ENCODE results near the gene KIAA1958.

Gene KIAA1958

GRCh38 chr9:112472996-112473395 is 13.6 kb upstream of the KIAA1958 start:
- Histone ChIP-seq H3K4me3 (ENCODE audit: low read length) (no peak overlapping the region), H3K9me3 (ENCODE audit: control insufficient read depth, low read length) (no peaks in the 10 kb centered on the region), H3K9ac (ENCODE audit: low read length) (no peak overlapping the region), H3K36me3 (ENCODE audit: control insufficient read depth, insufficient read depth, low read length) (no peaks in the 10 kb centered on the region), H3K4me1 (ENCODE audit: control insufficient read depth, insufficient read depth, low read length) (no peaks in the 10 kb centered on the region), H3K27me3 (ENCODE audit: control insufficient read depth, insufficient read depth, low read length) (no peaks in the 10 kb centered on the region)

- Histone ChIP-seq H3K4me1 (ENCODE audit: control insufficient read depth, insufficient read depth, low read length) (no peaks in the 10 kb centered on the region), H3K4me3 (ENCODE audit: low read length) (no peak overlapping the region), H3K9ac (ENCODE audit: low read length) (no peak overlapping the region), H3K9me3 (ENCODE audit: control insufficient read depth, low read length) (no peaks in the 10 kb centered on the region), H3K36me3 (ENCODE audit: control insufficient read depth, insufficient read depth, low read length) (no peaks in the 10 kb centered on the region), H3K27me3 (ENCODE audit: control insufficient read depth, insufficient read depth, low read length) (no peaks in the 10 kb centered on the region)
Measured at GRCh38 chr9:112473986-112474385, 12.6 kb upstream of the KIAA1958 start.

GRCh38 chr9:112475318-112475717 is 11.3 kb upstream of the KIAA1958 start:
- Histone ChIP-seq H3K4me1 (ENCODE audit: control insufficient read depth, insufficient read depth, low read length) (no peaks in the 10 kb centered on the region), H3K9ac (ENCODE audit: low read length) (no peak overlapping the region), H3K9me3 (ENCODE audit: control insufficient read depth, low read length) (no peaks in the 10 kb centered on the region), H3K36me3 (ENCODE audit: control insufficient read depth, insufficient read depth, low read length) (no peaks in the 10 kb centered on the region), H3K4me3 (ENCODE audit: low read length) (no peak overlapping the region), H3K27me3 (ENCODE audit: control insufficient read depth, insufficient read depth, low read length) (no peaks in the 10 kb centered on the region)

- H3K9me3 ChIP-seq (ENCODE audit: control insufficient read depth, low read length): no peaks in the 10 kb centered on the region
- no peaks in the 10 kb centered on the region for H3K36me3 ChIP-seq (ENCODE audit: control insufficient read depth, insufficient read depth, low read length)
- no peak overlapping the region for H3K9ac ChIP-seq (ENCODE audit: low read length)
- no peaks in the 10 kb centered on the region for H3K4me1 ChIP-seq (ENCODE audit: control insufficient read depth, insufficient read depth, low read length)
- no peak overlapping the region for H3K4me3 ChIP-seq (ENCODE audit: low read length)
- no peaks in the 10 kb centered on the region for H3K27me3 ChIP-seq (ENCODE audit: control insufficient read depth, insufficient read depth, low read length)
Measured at GRCh38 chr9:112477330-112477729, 9.3 kb upstream of the KIAA1958 start.

GRCh38 chr9:112479221-112479620 is 7.4 kb upstream of the KIAA1958 start:
- Histone ChIP-seq H3K9me3 (ENCODE audit: control insufficient read depth, low read length) (no peaks in the 10 kb centered on the region), H3K36me3 (ENCODE audit: control insufficient read depth, insufficient read depth, low read length) (no peaks in the 10 kb centered on the region), H3K9ac (ENCODE audit: low read length) (no peak overlapping the region), H3K4me3 (ENCODE audit: low read length) (no peak overlapping the region), H3K27me3 (ENCODE audit: control insufficient read depth, insufficient read depth, low read length) (no peaks in the 10 kb centered on the region), H3K4me1 (ENCODE audit: control insufficient read depth, insufficient read depth, low read length) (no peaks in the 10 kb centered on the region)

- Histone ChIP-seq H3K4me3 (ENCODE audit: low read length) (no peak overlapping the region), H3K9ac (ENCODE audit: low read length) (no peak overlapping the region), H3K36me3 (ENCODE audit: control insufficient read depth, insufficient read depth, low read length) (no peaks in the 10 kb centered on the region), H3K27me3 (ENCODE audit: control insufficient read depth, insufficient read depth, low read length) (no peaks in the 10 kb centered on the region), H3K4me1 (ENCODE audit: control insufficient read depth, insufficient read depth, low read length) (no peaks in the 10 kb centered on the region), H3K9me3 (ENCODE audit: control insufficient read depth, low read length) (no peaks in the 10 kb centered on the region)
Measured at GRCh38 chr9:112484607-112485006, 2.0 kb upstream of the KIAA1958 start.

GRCh38 chr9:112485574-112485973 is 1.1 kb upstream of the KIAA1958 start:
- H3K9ac ChIP-seq (ENCODE audit: low read length): no peak overlapping the region
- no peaks in the 10 kb centered on the region for H3K36me3 ChIP-seq (ENCODE audit: control insufficient read depth, insufficient read depth, low read length)

GRCh38 chr9:112487008-112487798 is 576 bp downstream of the KIAA1958 start:
- H3K9me3 ChIP-seq (ENCODE audit: control insufficient read depth, low read length): no peaks in the 10 kb centered on the region
- peak overlapping the region; percentile 45 for H3K4me3 ChIP-seq (ENCODE audit: low read length)
- H3K4me1 ChIP-seq (ENCODE audit: control insufficient read depth, insufficient read depth, low read length): no peaks in the 10 kb centered on the region
- H3K36me3 ChIP-seq (ENCODE audit: control insufficient read depth, insufficient read depth, low read length): no peaks in the 10 kb centered on the region
- no peaks in the 10 kb centered on the region for H3K27me3 ChIP-seq (ENCODE audit: control insufficient read depth, insufficient read depth, low read length)
- peak overlapping the region; percentile 67 for H3K9ac ChIP-seq (ENCODE audit: low read length)

More at GRCh38 chr9:112485574-112485973, 1.1 kb upstream of the KIAA1958 start:
- Histone ChIP-seq H3K9me3 (ENCODE audit: control insufficient read depth, low read length) (no peaks in the 10 kb centered on the region), H3K4me1 (ENCODE audit: control insufficient read depth, insufficient read depth, low read length) (no peaks in the 10 kb centered on the region), H3K27me3 (ENCODE audit: control insufficient read depth, insufficient read depth, low read length) (no peaks in the 10 kb centered on the region), H3K4me3 (ENCODE audit: low read length) (no peak overlapping the region)

- H3K4me3 ChIP-seq (ENCODE audit: low read length): peak overlapping the region; percentile 45
- no peaks in the 10 kb centered on the region for H3K4me1 ChIP-seq (ENCODE audit: control insufficient read depth, insufficient read depth, low read length)
- peak overlapping the region; percentile 67 for H3K9ac ChIP-seq (ENCODE audit: low read length)
- no peaks in the 10 kb centered on the region for H3K27me3 ChIP-seq (ENCODE audit: control insufficient read depth, insufficient read depth, low read length)
- no peaks in the 10 kb centered on the region for H3K9me3 ChIP-seq (ENCODE audit: control insufficient read depth, low read length)
- no peaks in the 10 kb centered on the region for H3K36me3 ChIP-seq (ENCODE audit: control insufficient read depth, insufficient read depth, low read length)
Measured at GRCh38 chr9:112487799-112488340, 1.2 kb downstream of the KIAA1958 start.

- H3K9ac ChIP-seq (ENCODE audit: low read length): no peak overlapping the region
- no peaks in the 10 kb centered on the region for H3K27me3 ChIP-seq (ENCODE audit: control insufficient read depth, insufficient read depth, low read length)
- H3K36me3 ChIP-seq (ENCODE audit: control insufficient read depth, insufficient read depth, low read length): no peaks in the 10 kb centered on the region
- H3K9me3 ChIP-seq (ENCODE audit: control insufficient read depth, low read length): no peaks in the 10 kb centered on the region
- H3K4me1 ChIP-seq (ENCODE audit: control insufficient read depth, insufficient read depth, low read length): no peaks in the 10 kb centered on the region
- no peak overlapping the region for H3K4me3 ChIP-seq (ENCODE audit: low read length)
Measured at GRCh38 chr9:112489039-112489546, 2.5 kb downstream of the KIAA1958 start.

GRCh38 chr9:112489876-112490666 is 3.4 kb downstream of the KIAA1958 start:
- Histone ChIP-seq H3K9me3 (ENCODE audit: control insufficient read depth, low read length) (no peaks in the 10 kb centered on the region), H3K4me1 (ENCODE audit: control insufficient read depth, insufficient read depth, low read length) (no peaks in the 10 kb centered on the region), H3K9ac (ENCODE audit: low read length) (no peak overlapping the region), H3K36me3 (ENCODE audit: control insufficient read depth, insufficient read depth, low read length) (peaks cover 4% of the 10 kb centered on the region), H3K27me3 (ENCODE audit: control insufficient read depth, insufficient read depth, low read length) (no peaks in the 10 kb centered on the region), H3K4me3 (ENCODE audit: low read length) (no peak overlapping the region)
